HG02852 (cell line): ENCODE results near the gene SVEP1.

Experiments used
- ATAC-seq: cut with Tn5 transposase; IDR thresholded peaks from one replicate; pipeline ENCODE4 v1.9.1; 2021; ENCODE audit warnings: mild to moderate bottlenecking, moderate library complexity; ENCODE audit not compliant: unreplicated experiment

Gene SVEP1

GRCh38 chr9:110528645-110529044, 50.9 kb downstream of the SVEP1 start:
- no peak for ATAC-seq

GRCh38 chr9:110526426-110526825, 53.1 kb downstream of the SVEP1 start:
- ATAC-seq: no peak

- no peak for ATAC-seq
Measured at GRCh38 chr9:110521206-110521605, 58.3 kb downstream of the SVEP1 start.

DNA sequence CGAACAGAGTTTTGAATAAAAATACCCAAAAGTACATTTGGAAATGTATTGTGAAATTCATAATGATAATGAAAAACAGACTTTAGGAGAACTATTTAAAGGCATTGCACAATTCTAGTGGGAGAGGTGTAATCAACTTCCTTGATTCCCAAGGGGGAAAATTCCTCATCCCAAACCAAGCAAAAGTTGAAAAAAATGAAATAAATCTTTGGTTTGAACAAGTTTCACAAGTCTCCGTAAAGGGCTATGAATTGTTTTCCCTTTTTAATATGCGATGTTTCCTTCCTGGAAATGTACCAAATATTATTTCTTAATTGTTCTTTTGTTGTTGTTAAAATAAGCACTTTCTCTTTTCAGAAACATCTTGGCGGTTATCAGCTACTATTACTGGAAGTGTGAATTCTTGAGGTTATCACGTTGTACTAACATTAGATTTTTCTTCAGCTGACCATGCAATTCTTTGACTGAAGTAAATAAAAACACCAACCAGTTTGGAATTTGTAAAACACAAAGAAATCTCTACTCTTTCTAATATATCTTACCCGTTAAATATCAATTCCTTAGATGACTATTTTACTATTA, 59.3 kb downstream of the SVEP1 start:
- no peak for ATAC-seq

- ATAC-seq: no peak
Measured at GRCh38 chr9:110517483-110517882, 62.1 kb downstream of the SVEP1 start.

- no peak for ATAC-seq
Measured at GRCh38 chr9:110514897-110515296, 64.6 kb downstream of the SVEP1 start.

DNA sequence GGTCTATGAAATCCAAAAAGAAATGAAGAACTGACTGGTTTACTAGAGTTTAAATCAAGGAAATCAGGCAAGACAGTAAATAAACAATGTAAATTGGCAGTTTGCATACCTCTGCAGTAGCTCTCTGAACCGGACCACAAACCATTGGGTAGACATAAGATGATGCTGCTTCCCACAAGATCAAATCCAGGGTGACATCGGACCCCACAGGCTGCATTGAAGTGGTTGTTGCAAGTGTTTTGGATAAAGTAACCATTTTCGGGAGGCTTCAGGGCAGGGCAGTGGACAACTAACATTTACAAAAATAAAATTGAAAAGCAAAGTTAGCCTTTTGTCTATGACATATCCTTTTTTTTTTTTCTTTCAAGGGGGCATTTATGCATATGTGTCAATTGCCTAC, 66.7 kb downstream of the SVEP1 start:
- no peak for ATAC-seq

DNA sequence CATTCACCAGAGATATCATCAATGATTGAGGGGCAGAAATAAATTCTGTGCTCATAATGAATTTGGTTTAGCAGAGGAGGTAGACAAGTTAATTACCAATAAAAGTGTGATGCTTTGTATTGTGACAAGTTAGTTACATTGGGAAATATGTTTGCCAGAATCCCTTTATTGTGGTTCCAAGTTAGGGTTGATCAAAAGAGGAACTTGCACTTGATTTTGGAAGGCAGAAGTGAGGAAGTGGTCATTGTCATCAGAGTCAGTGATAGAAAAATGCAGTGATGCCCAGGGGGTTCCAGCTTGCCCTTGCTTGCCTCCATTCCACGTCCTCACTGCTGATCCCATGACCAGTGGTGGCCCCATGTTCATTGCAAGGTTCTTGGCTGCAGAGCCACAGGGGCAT, 69.7 kb downstream of the SVEP1 start:
- no peak for ATAC-seq

GRCh38 chr9:110502842-110503241, 76.7 kb downstream of the SVEP1 start:
- ATAC-seq: no peak

- no peak for ATAC-seq
Measured at GRCh38 chr9:110499608-110500007, 79.9 kb downstream of the SVEP1 start.

- no peak for ATAC-seq
Measured at GRCh38 chr9:110487196-110487595, 92.3 kb downstream of the SVEP1 start.

DNA sequence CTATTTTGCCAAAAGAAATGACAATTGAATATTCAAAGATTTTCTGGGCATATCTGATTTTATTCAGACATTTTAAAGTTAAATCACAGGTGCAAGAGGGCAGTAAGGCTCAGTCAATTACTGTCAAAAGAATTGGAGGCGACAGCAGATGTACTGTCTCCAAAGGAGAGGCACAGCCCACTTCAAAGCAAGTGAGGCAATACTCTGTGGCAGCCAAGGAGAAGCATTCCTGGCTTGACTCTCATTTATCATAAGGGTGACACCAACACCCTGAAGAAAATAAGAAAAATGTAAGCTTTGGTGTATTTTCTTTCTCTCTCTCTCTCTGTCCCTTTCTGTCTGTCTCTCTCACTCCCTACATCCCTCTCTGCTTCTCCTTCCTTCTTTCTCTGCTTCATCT, 93.3 kb downstream of the SVEP1 start:
- no peak for ATAC-seq

- ATAC-seq: no peak
Measured at GRCh38 chr9:110479481-110479880, 100.1 kb downstream of the SVEP1 start.

- no peak for ATAC-seq
Measured at GRCh38 chr9:110476251-110476650, 103.3 kb downstream of the SVEP1 start.

GRCh38 chr9:110472111-110472510, 107.4 kb downstream of the SVEP1 start:
- ATAC-seq: no peak

- ATAC-seq: no peak
Measured at GRCh38 chr9:110468950-110469349, 110.6 kb downstream of the SVEP1 start.

DNA sequence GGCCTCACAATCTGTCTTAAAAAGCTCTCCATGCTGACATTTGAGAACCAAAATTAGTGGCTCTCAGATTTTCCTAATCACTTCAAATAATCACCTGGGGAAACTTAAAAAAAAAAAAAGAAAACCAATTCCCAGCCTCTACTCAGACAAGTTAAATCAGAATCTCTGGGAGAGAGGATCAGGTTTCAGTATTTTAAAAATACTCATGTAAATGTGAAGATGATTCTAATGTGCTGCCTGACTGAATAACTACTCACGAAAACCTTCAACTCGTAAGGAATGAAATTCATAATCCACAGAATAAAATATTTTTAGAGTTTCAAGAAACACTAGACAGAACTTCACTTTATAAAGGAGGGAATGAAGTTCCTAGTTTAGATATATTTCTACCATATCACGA, 114.4 kb downstream of the SVEP1 start:
- ATAC-seq: no peak

- ATAC-seq: no peak
Measured at GRCh38 chr9:110464321-110464720, 115.2 kb downstream of the SVEP1 start.

GRCh38 chr9:110463499-110463898, 116.0 kb downstream of the SVEP1 start:
- ATAC-seq: no peak

DNA sequence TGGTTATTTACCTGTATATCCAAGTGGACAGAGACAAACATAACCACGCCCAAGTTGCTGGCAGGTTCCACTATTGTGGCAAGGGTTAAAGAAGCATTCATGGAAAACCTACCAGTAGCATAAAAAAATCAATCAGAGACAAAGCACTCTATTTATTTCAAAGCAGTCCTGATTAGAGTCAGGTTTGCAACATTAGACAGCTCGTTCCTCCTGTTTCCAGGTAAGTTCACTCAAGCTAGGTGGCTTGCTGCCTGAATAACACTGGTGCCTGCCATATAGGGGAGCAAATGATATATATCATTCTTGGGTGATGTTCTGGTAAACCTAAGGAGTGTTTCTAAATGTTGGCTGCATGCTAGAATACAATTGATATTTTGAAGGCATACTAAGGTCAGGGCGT, 122.3 kb downstream of the SVEP1 start:
- ATAC-seq: no peak

- no peak for ATAC-seq
Measured at GRCh38 chr9:110456681-110457080, 122.9 kb downstream of the SVEP1 start.

DNA sequence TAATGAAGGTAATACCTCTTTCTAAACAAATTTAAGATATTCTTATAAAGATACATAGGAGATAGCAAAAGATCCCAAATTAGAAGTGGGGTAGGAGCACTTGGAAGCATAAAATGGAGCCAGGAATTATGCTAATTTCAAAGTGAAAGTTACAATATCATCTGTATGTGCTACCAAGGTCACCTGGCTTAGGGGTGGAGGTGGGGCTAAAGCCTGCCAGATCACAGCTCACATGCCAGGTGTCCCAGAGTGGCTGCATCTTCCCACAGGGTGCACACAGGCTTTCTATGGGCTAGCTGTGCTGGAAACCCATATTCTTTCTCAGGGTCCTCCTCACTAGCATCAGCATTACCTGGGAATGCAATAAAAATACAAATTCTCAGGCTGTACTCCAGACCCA, 123.7 kb downstream of the SVEP1 start:
- ATAC-seq: no peak

- ATAC-seq: no peak
Measured at GRCh38 chr9:110452227-110452801, 127.2 kb downstream of the SVEP1 start.
